Ammon's horn (tissue), 1 donor: ENCODE measurements around the gene ELMO1.

Source experiments
- DNase-seq: peaks from one replicate; pipeline ENCODE4 v3.0.0-alpha.2; 2016; ENCODE audit warnings: low spot score

ELMO1 gene

DNA sequence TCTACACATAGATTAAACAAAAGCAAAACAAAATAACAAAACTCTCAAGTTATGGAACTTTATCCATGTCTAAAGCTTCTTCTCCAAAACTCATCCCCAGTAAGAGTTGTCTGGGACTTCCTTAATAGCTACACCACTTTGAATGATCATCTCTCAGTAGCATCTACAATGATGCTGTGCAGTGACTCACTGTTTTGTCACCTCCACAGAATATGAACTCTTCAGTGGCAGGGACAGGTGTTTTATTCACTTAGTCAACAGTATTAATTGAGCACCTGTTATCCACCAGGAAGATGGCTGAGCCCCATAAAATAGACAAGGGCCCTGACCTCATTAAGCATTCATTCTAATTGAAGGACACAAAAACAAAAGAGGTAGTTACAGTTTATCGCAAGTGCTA lies 350.7 kb downstream of the ELMO1 start:
- DNase-seq, result no peak

GRCh38 chr7:37097276-37097675 lies 351.4 kb downstream of the ELMO1 start:
- no peak for DNase-seq

GRCh38 chr7:37096341-37096740 lies 352.3 kb downstream of the ELMO1 start:
- DNase-seq, result no peak

- DNase-seq, result no peak
Observed at GRCh38 chr7:37095122-37095521, 353.5 kb downstream of the ELMO1 start.

DNA sequence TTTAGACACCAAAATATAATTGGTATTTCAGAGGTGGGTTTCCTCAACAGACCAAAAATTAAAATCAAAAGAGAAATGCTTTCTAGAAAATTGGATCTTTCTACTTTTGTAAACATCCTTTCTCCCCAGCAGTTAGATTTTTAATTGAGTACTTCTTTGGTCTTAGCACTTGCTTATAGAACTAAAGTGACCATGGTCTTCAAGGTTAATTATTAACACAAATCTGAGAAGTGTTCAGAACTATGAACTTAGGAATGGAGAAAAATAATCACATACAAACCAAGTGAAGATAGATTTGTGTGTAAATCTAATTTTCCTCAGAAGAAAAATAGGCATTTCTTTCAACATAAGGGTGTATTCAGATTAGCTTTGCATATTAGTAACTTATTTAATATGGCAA lies 355.4 kb downstream of the ELMO1 start:
- no peak for DNase-seq

DNA sequence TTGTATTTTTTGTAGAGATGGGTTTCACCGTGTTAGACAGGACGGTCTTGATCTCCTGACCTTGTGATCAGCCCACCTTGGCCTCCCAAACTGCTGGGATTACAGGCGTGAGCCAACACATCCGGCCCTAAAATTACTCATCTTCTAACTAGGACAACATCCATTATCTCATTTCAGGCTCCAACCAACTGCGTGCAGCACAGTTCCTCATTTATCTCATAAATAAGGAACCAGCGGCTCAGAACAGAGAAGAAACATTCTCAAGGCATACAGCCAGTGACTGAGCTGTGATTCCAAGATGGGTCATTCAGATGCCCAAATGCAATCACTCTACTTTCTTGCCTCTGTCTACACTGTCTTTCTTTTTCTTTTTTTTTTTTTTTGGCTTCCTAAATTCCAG lies 356.1 kb downstream of the ELMO1 start:
- peak; percentile 43 for DNase-seq

DNA sequence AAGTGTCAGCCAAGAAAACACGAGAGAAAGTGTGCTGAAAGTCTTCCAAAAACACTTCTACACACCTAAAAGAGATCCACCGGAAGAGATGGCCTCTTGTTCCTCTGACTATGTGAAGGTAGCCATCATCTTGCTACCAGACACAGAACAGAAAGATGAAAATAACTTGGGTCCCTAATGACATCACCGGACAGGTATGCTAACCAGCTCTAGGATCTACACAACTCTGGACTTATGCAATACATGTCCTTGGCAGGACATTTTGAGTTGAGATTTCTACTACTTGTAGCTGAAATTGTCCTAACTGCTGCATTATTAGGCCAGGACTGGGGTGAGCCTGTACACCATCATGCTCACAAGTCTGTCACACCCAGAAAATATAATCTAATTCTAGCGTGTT lies 358.7 kb downstream of the ELMO1 start:
- DNase-seq, result no peak

GRCh38 chr7:37085600-37085999 lies 363.1 kb downstream of the ELMO1 start:
- DNase-seq, result no peak

DNA sequence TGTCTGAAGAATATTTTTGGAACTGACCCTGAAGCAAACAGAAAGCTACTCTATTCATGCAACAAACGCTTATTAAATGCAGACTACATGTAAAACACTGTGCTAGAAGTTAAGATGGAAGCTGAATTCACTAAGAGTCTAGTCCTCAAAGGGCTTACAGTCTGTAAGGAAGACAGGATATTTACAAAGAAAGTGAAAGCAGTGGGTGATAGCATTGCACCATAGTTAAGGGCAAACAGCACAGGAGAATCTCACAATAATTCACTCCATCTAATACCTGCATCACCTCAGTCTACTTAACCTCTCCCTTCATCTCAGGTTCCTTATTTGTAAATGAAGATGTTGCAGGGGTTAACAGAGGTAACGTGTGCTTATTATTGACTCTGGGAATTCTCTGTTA lies 364.4 kb downstream of the ELMO1 start:
- DNase-seq, result no peak

DNA sequence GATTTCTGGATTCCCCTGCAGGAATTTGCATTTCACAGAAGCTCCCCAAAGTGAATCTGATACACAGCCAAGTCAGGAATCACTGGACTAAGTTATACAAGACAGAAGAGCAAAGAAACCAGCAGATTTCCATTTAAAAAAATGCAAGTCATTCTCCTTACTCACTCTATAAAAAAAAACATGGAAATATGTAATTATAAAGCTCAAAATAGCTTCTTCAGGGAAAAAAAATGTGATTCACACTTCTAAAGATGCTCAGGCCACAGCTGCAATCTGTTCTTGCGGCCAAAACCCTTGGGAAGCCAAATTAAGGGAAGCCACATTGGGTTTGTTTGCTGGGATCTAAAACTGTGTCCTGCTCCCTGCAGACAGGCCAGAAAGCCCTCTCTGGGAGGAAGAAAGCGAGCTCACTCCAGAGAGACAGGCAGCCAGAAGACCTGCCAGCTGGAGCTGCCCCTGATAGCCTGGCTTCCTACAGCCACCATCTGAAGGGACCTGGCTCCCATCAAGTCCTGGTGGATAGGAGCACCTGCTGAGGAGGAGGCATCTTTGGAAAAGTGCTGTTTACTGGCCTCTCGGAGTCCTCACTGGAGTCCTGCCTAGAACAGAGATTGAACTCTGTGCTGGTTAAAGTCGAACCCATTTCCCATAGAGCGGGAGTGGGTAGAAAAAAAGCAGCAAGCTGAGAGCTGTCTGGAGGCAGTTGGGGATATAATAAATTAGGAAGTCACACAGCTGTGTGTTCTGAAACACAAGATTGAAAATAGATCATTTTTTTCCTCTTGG lies 365.2 kb downstream of the ELMO1 start:
- DNase-seq, result peak; percentile 29

DNA sequence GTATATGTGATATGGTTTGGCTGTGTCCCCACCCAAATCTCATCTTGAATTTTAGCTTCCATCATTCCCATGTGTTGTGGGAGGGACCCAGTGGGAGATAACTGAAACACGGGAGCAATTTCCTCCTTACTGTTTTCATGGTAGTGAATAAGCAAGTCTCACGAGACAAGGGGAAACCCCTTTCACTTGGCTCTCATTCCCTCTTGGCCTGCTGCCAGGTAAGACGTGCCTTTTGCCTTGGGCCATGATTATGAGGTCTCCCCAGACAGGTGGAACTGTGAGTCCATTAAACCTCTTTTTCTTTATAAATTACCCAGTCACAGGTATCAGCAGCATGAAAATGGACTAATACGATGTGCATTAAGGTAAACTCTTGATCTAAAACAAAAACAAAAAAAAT lies 367.2 kb downstream of the ELMO1 start:
- no peak for DNase-seq

- no peak for DNase-seq
Observed at GRCh38 chr7:37079420-37079819, 369.2 kb downstream of the ELMO1 start.

GRCh38 chr7:37076668-37077067 lies 372.0 kb downstream of the ELMO1 start:
- no peak for DNase-seq

- DNase-seq, result no peak
Observed at GRCh38 chr7:37074370-37074769, 374.3 kb downstream of the ELMO1 start.

GRCh38 chr7:37071124-37071523 lies 377.5 kb downstream of the ELMO1 start:
- DNase-seq, result no peak

GRCh38 chr7:37070471-37070870 lies 378.2 kb downstream of the ELMO1 start:
- no peak for DNase-seq

DNA sequence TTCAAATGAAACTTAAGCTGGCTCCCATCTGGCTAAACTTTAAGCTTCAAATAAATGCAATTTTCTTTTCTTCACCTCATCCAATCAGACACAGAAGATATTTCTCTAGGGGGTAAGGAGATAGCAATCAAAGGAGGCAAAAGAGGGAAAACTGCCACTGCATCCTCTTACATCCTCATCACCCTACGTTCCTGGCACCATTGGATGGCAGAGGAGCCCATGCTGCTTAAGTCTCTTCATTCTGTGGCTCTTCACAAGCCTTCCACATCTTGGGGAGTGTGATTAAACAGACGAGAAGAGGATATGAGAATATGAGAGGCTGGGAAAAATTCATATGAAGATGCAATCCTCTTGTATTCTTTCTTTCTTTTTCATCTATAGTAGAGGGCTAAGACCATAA lies 378.6 kb downstream of the ELMO1 start:
- no peak for DNase-seq

DNA sequence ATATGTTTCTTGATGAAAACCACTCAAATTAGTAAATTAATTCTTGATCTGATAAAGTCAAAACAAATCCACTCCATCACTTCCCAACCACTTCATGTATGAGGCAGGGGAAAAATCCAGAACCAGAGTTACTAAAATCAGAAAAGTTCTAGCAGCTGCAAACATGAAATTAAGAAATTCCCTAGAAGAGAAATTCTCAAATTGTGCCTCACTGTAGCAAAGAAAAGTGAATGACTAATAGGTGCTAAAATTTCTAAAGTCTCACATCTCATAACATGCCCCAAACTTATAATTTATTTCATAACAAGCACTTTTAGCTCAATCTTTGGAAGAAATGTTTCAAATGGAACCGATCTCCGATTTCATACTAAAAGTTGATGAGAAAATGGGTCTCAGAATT lies 379.3 kb downstream of the ELMO1 start:
- no peak for DNase-seq

DNA sequence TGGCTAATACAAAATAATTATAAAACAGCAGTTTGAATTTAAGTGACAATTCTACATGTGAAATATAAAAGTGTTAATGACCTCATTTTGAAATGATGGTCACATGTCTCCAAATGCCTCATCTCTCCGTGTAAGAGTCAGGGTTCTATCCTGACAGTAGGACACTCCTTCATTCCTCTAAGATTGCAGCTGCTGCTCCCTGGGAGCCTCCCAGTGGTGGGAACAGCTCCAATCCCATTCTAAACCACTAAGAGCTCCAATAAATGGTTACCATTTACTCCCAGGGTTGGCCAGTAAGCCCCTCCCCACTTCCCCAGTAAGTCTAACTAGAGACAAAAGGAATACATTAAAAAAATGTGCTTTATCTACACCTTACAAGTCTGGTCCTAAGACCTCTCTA lies 379.8 kb downstream of the ELMO1 start:
- DNase-seq, result no peak

DNA sequence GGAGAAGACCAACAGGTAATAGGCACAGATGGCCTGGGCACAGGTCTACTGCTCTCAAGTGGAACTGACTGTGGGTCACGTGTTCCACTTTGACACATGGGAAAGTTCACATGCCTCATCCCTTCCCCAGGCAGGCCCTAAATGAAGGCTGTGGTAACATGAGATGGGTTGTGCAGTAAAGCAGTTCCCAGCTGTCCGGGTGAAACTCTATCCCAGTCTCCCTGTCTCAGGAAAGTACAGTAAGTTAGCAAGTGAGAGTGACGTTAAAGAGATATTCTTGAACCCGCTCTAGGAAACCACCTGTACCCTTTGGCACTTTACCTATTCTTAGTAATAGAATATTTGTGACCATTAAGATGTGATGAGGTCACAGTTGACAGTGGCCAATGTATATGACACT lies 380.6 kb downstream of the ELMO1 start:
- DNase-seq, result no peak

- no peak for DNase-seq
Observed at GRCh38 chr7:37065779-37066271, 382.8 kb downstream of the ELMO1 start.

DNA sequence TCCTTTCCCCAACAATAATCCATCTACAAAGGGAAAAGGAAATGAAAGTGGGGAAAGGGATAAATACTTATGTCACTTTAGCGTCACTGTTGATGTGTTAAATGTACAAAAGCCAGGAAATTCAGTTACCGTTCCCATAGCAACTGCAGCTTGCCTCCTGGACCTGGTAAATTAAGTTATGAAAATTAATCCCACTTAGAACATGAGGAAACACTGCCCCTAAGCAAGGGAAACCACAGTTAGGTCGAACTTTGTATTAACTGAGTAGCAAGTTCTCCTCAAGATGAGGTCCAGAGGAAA lies 386.2 kb downstream of the ELMO1 start:
- DNase-seq, result peak; percentile 20

GRCh38 chr7:37061849-37062559 lies 386.7 kb downstream of the ELMO1 start:
- DNase-seq, result no peak
